Endothelial cell of umbilical vein (primary cell): ENCODE measurements around the gene BIRC3. TPM values are rescaled to one million over a fixed set of nuclear protein-coding genes. Genes with fewer than 3 reads are reported as not detected.

Source experiments
- BruUV-seq: library from RNA; stranded (reverse); fragments of 400-500 nt; replicated peaks from 2 replicates; lab custom pipeline; 2021; lab: Mats Ljungman, UMichigan
- CTCF ChIA-PET: fragments of 300-600, 350-600 bp; sonication (Branson Sonifier 250); formaldehyde crosslinking; loops from one replicate; lab custom pipeline; 2021; ENCODE audit warnings: antibody characterized with exemption, inconsistent platforms; lab: Charles Lee
- POLR2A ChIA-PET: fragments of 300-600, 350-600 bp; sonication (Branson Sonifier 250); formaldehyde crosslinking; loops from one replicate; lab custom pipeline; 2021; ENCODE audit warnings: antibody characterized with exemption, inconsistent platforms; lab: Charles Lee
- DNase-seq: peaks from one replicate; pipeline ENCODE4 v3.0.0-alpha.2; 2011; ENCODE audit warnings: low read depth, low spot score
- FAIRE-seq: peaks from 2 replicates; lab custom pipeline; 2011; peaks lifted over from hg19 to GRCh38; lab: Jason Lieb, UNC
- H2AFZ ChIP-seq: 2 replicates; pipeline ENCODE4 v1.6.0; 2012; ENCODE audit warnings: low read depth, low read length, control low read depth, inconsistent platforms
- H3K27ac ChIP-seq: 2 replicates; pipeline ENCODE4 v1.5.1; 2011; ENCODE audit warnings: low read depth, mild to moderate bottlenecking, control low read depth, low read length, moderate library complexity; ENCODE audit not compliant: insufficient read depth
- H3K27me3 ChIP-seq, 2 experiments: 2 replicates each; pipeline versions ENCODE4 v1.6.0 to v1.6.1; 2011; ENCODE audit warnings: low read length in 2 of 2, mixed read lengths in 1 of 2; ENCODE audit not compliant: control insufficient read depth in 2 of 2, insufficient read depth in 2 of 2
- H3K36me3 ChIP-seq, 2 experiments: 2 replicates in 1 of 2; 3 replicates in 1 of 2; pipeline ENCODE4 v1.5.1; 2011; ENCODE audit warnings: low read length in 2 of 2, mild to moderate bottlenecking in 1 of 2, moderate library complexity in 1 of 2; ENCODE audit not compliant: control insufficient read depth in 2 of 2, insufficient read depth in 2 of 2; ENCODE audit errors: extremely low read depth in 1 of 2
- H3K4me1 ChIP-seq: 3 replicates; pipeline ENCODE4 v1.5.1; 2011; ENCODE audit warnings: mild to moderate bottlenecking, low read length; ENCODE audit not compliant: control insufficient read depth, insufficient read depth; ENCODE audit errors: extremely low read depth
- H3K4me2 ChIP-seq: 2 replicates; pipeline ENCODE4 v1.6.1; 2011; ENCODE audit warnings: low read length, control low read depth, mixed read lengths; ENCODE audit not compliant: insufficient read depth
- H3K4me3 ChIP-seq, 3 experiments: fragments of 200-600 bp in 1 of 3; sonication (generic), shearing (Covaris generic) in 1 of 3; replicated peaks in 1 of 3; 2 replicates each; pipeline ENCODE4 v1.5.1; 2011 to 2016; ENCODE audit warnings: control low read depth in 3 of 3, low read length in 3 of 3, mild to moderate bottlenecking in 2 of 3, inconsistent platforms in 1 of 3, low read depth in 1 of 3, moderate library complexity in 1 of 3; ENCODE audit not compliant: insufficient read depth in 1 of 3
- H3K79me2 ChIP-seq: 2 replicates; pipeline ENCODE4 v1.6.0; 2012; ENCODE audit warnings: low read length, inconsistent platforms; ENCODE audit not compliant: control insufficient read depth, insufficient read depth
- H3K9ac ChIP-seq: replicated peaks from 2 replicates; pipeline ENCODE3; 2011; ENCODE audit warnings: low read length, control low read depth; ENCODE audit not compliant: insufficient read depth; ENCODE audit errors: extremely low read depth
- H3K9me1 ChIP-seq: replicated peaks from 3 replicates; pipeline ENCODE4 v1.6.0; 2011; ENCODE audit warnings: mild to moderate bottlenecking, low read length; ENCODE audit not compliant: control insufficient read depth, insufficient read depth; ENCODE audit errors: extremely low read depth
- H3K9me3 ChIP-seq: replicated peaks from 2 replicates; pipeline ENCODE4 v1.5.1; 2012; ENCODE audit warnings: low read length, inconsistent platforms; ENCODE audit not compliant: control insufficient read depth, insufficient read depth
- H4K20me1 ChIP-seq: replicated peaks from 2 replicates; pipeline ENCODE3; 2011; ENCODE audit warnings: mild to moderate bottlenecking, low read length; ENCODE audit not compliant: control insufficient read depth, insufficient read depth; ENCODE audit errors: extremely low read depth
- EZH2 ChIP-seq: IDR thresholded peaks from 2 replicates; pipeline ENCODE4 v1.6.1; 2012; ENCODE audit warnings: borderline replicate concordance, low read depth, mild to moderate bottlenecking, moderate library complexity, low read length, inconsistent platforms; ENCODE audit not compliant: severe bottlenecking
- FOS ChIP-seq: IDR thresholded peaks from 2 replicates; pipeline ENCODE4 v1.6.1; 2011; ENCODE audit warnings: mild to moderate bottlenecking, low read length, moderate library complexity, borderline replicate concordance; ENCODE audit not compliant: insufficient read depth
- GATA2 ChIP-seq: IDR thresholded peaks from 2 replicates; pipeline ENCODE4 v1.7.0; 2011; ENCODE audit warnings: low read depth, mild to moderate bottlenecking, moderate library complexity, mixed read lengths, low read length; ENCODE audit not compliant: insufficient read length, insufficient read depth
- JUN ChIP-seq: IDR thresholded peaks from 2 replicates; pipeline ENCODE4 v1.6.1; 2011; ENCODE audit warnings: borderline replicate concordance, low read depth; ENCODE audit not compliant: insufficient read length, insufficient read depth
- MAX ChIP-seq: IDR thresholded peaks from 2 replicates; pipeline ENCODE4 v1.6.1; 2011; ENCODE audit not compliant: insufficient read depth, insufficient read length
- MYC ChIP-seq: IDR thresholded peaks from one replicate; pipeline ENCODE4 v1.6.1; 2011; ENCODE audit warnings: mild to moderate bottlenecking, low read depth, low read length
- POLR2A ChIP-seq: IDR thresholded peaks from 2 replicates; pipeline ENCODE4 v1.6.1; 2012; ENCODE audit warnings: low read depth, mild to moderate bottlenecking, control low read depth, low read length
- POLR2AphosphoS5 ChIP-seq: IDR thresholded peaks from 2 replicates; pipeline ENCODE4 v1.6.1; 2012; ENCODE audit warnings: low read depth, mild to moderate bottlenecking, control low read depth, low read length, moderate library complexity; ENCODE audit not compliant: insufficient read depth
- dilution Hi-C: fragments of 300-500 bp; cut with MboI; formaldehyde crosslinking; loops from one replicate; pipeline ENCODE4 v1.15.0; 2019; ENCODE audit warnings: low sequenced_read_pairs; ENCODE audit not compliant: extremely low pct_ligation_motif_present
- intact Hi-C: fragments of 100-400 bp; cut with micrococcal nuclease; formaldehyde crosslinking; loops from one replicate; pipeline ENCODE4 v1.10.0; 2022
- polyA plus RNA-seq, 4 experiments: library from polyadenylated mRNA; depleted of rRNA in 3 of 4; stranded (reverse) in 3 of 4; unstranded in 1 of 4; fragments of >200 nt; gene quantifications; 2 replicates each; pipeline versions ENCODE4 v1.2.1 to v1.2.3, GENCODE V29; 2011 to 2012; ENCODE audit warnings: missing spikeins in 1 of 4
- total RNA-seq: library from RNA; stranded (reverse); gene quantifications from 2 replicates; pipeline ENCODE4 v1.2.3, GENCODE V29; 2021
- TF ChIP-seq, protein P1 (sequence below), 2 donors: IDR thresholded peaks; 1 replicate in 1 of 2; 2 replicates in 1 of 2; pipeline ENCODE4 v1.5.1; 2011; ENCODE audit warnings: low read length in 2 of 2, mild to moderate bottlenecking in 2 of 2, moderate library complexity in 2 of 2, control low read depth in 1 of 2, inconsistent platforms in 1 of 2, low read depth in 1 of 2; ENCODE audit not compliant: insufficient read depth in 1 of 2; ENCODE audit errors: extremely low read depth in 1 of 2

BIRC3 gene
- total and polyA plus RNA-seq, 2 donors (not counting 3 experiments of a cell fraction or from before 2014, with no cell fraction given) = 0.28 to 1.4 TPM

- Histone ChIP-seq H3K4me3 (no peak overlapping the region), H3K79me2 (no peaks in the 10 kb centered on the region), H3K9me1 (no peaks in the 10 kb centered on the region), H2AFZ (no peak overlapping the region), H4K20me1 (no peaks in the 10 kb centered on the region), H3K27me3 (no peaks in the 10 kb centered on the region), H3K4me2 (no peak overlapping the region), H3K4me1 (no peaks in the 10 kb centered on the region), H3K36me3 (no peaks in the 10 kb centered on the region), H3K27ac (no peak overlapping the region), H3K9ac (no peak overlapping the region), H3K9me3 (no peaks in the 10 kb centered on the region)
- BruUV-seq = no TSS peak
- FAIRE-seq = no peak
- dilution Hi-C loops = no loop called here
- intact Hi-C loops = no loop called here
- POLR2A ChIA-PET = no interaction called here
- CTCF ChIA-PET = no interaction called here
- TF ChIP-seq EZH2 = no peak
- no peak for TF ChIP-seq POLR2AphosphoS5
- TF ChIP-seq FOS = no peak
- no peak for TF ChIP-seq POLR2A
- DNase-seq = no peak
These were observed 11.5 kb downstream of the BIRC3 start for GRCh38 chr11:102328748-102329147.

DNA sequence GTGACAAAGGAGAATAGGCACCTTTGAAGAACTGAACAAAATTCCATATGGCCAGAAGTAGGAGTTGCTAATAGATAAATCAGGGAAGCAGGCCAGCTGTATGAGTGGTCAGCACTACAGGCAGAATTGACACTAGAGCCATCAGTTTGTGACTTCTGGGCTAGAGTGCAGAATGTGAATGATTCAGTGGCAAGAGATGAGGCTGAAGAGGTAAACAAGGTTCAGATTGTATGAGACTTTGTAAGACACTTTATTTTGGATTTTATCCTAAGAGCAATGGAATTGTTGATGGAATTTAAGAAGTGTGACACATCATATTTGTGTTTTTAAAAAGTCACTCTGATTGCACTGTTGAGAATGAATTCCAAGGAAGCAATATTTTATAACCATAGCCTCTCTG lies 12.9 kb downstream of the BIRC3 start:
- no peak overlapping the region for H3K9ac ChIP-seq
- no TSS peak for BruUV-seq
- ChIA-PET POLR2A (no interaction called here), CTCF (no interaction called here)
- intact Hi-C loops (no loop called here), dilution Hi-C loops (no loop called here)
- H3K9me3 ChIP-seq = no peaks in the 10 kb centered on the region
- no peaks in the 10 kb centered on the region for H3K79me2 ChIP-seq
- no peak overlapping the region for H3K4me3 ChIP-seq
- no peak overlapping the region for H3K27ac ChIP-seq
- FAIRE-seq (no peak), DNase-seq (no peak)
- no peak for TF ChIP-seq EZH2
- TF ChIP-seq, protein P1, sequence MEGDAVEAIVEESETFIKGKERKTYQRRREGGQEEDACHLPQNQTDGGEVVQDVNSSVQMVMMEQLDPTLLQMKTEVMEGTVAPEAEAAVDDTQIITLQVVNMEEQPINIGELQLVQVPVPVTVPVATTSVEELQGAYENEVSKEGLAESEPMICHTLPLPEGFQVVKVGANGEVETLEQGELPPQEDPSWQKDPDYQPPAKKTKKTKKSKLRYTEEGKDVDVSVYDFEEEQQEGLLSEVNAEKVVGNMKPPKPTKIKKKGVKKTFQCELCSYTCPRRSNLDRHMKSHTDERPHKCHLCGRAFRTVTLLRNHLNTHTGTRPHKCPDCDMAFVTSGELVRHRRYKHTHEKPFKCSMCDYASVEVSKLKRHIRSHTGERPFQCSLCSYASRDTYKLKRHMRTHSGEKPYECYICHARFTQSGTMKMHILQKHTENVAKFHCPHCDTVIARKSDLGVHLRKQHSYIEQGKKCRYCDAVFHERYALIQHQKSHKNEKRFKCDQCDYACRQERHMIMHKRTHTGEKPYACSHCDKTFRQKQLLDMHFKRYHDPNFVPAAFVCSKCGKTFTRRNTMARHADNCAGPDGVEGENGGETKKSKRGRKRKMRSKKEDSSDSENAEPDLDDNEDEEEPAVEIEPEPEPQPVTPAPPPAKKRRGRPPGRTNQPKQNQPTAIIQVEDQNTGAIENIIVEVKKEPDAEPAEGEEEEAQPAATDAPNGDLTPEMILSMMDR (IDR thresholded peaks at IDR 0.05; ENCODE audit: extremely low read depth in 1 of 2, insufficient read depth in 1 of 2, low read depth in 1 of 2, low read length in 2 of 2) = no peak
- TF ChIP-seq GATA2 = no peak
- TF ChIP-seq JUN = no peak
- no peak for TF ChIP-seq POLR2A
- no peak for TF ChIP-seq POLR2AphosphoS5
- TF ChIP-seq MAX = no peak
- no peak for TF ChIP-seq MYC
- TF ChIP-seq FOS = no peak
- H3K36me3 ChIP-seq = no peaks in the 10 kb centered on the region
- H3K27me3 ChIP-seq = no peaks in the 10 kb centered on the region
- H3K9me1 ChIP-seq = no peaks in the 10 kb centered on the region
- no peak overlapping the region for H2AFZ ChIP-seq
- H4K20me1 ChIP-seq = no peaks in the 10 kb centered on the region
- H3K4me1 ChIP-seq = no peaks in the 10 kb centered on the region
- H3K4me2 ChIP-seq = no peak overlapping the region
